Measurements from ENCODE around the gene NRAP.

GRCh38 chr10:113605268-113605978 is 58.4 kb downstream of the NRAP start:
- TF ChIP-seq CTCF (IDR thresholded peaks at IDR 0.05) (no peak), POLR2A (IDR thresholded peaks at IDR 0.05) (no peak)

Data from thyroid gland (tissue), 4 donors.